Right cardiac atrium (tissue), 5 donors: ENCODE results near the gene DCP1B. TPM values are rescaled to one million over a fixed set of nuclear protein-coding genes. Genes with fewer than 3 reads are reported as not detected.

ENCODE experiments used
- ATAC-seq, 2 donors: fragments of 200-7000 bp; cut with Tn5 transposase; one replicate each; pipeline versions ENCODE4 v1.8.0 to v1.9.1; 2020; ENCODE audit warnings: moderate library complexity in 2 of 2, mild to moderate bottlenecking in 1 of 2
- DNase-seq, 3 donors: peaks; one replicate each; pipeline ENCODE4 v3.0.0-alpha.2; 2020
- H3K27ac ChIP-seq: one replicate; pipeline ENCODE4 v1.5.1; 2013; ENCODE audit warnings: mild to moderate bottlenecking, low read length, control low read depth, moderate library complexity
- H3K27me3 ChIP-seq: one replicate; pipeline ENCODE4 v1.6.1; 2013; ENCODE audit not compliant: control insufficient read depth, insufficient read depth
- H3K4me1 ChIP-seq: one replicate; pipeline ENCODE4 v1.6.1; 2013; ENCODE audit warnings: low read length; ENCODE audit not compliant: control insufficient read depth, insufficient read depth
- H3K4me3 ChIP-seq: one replicate; pipeline ENCODE4 v1.5.1; 2013; ENCODE audit warnings: low read length, control low read depth
- H3K9me3 ChIP-seq: one replicate; pipeline ENCODE4 v1.6.1; 2013; ENCODE audit warnings: low read length; ENCODE audit not compliant: control insufficient read depth
- WGBS: extraction: QIAGEN DNeasy Blood & Tissue Kit; methylation state at CpG from one replicate; pipeline ENCODE4 v1.1.7; 2013; 5-methylcytosine and 5-hydroxymethylcytosine counted together
- intact Hi-C, 4 donors: fragments of 100-400 bp; cut with DNase I; formaldehyde crosslinking; loops; one replicate each; pipeline versions ENCODE4 v1.11.0 to v1.14.0; 2022 to 2023
- polyA plus RNA-seq: library from polyadenylated mRNA; stranded (reverse); fragments of 200-250 nt; gene quantifications from one replicate; pipeline ENCODE4 v1.2.3, GENCODE V29; 2013
- total RNA-seq, 4 donors: library from RNA; stranded (reverse); fragmentation: NEBNext Ultra II Directional; extraction: Animal tissue kit (Norgen Biotek cat#: 25700); gene quantifications; one replicate each; pipeline ENCODE4 v1.2.1, GENCODE V29; 2021
- donor health status: healthy with polysubstance abuse.
- donor health status: DM: no; HTN: yes; CAD: no.
- donor health status: DM: no; HTN: no; CAD: no.
- donor health status: DM: no; HTN: yes; CAD: no; lungs with severe emphysema.
- donor health status: DM: yes; HTN: yes; CAD: no.

The DCP1B gene
- total and polyA plus RNA-seq, 5 donors: 3.4 to 4.8 (median 3.5) TPM

GRCh38 chr12:2039034-2039433 lies 34.8 kb upstream of the DCP1B start:
- Histone ChIP-seq H3K27ac (no peak overlapping the region), H3K9me3 (no peaks in the 10 kb centered on the region), H3K27me3 (no peaks in the 10 kb centered on the region), H3K4me3 (no peak overlapping the region), H3K4me1 (peaks cover 4% of the 10 kb centered on the region)
- DNase-seq (no peak), ATAC-seq (peak in 1 of 2 donors; percentile 32)
- intact Hi-C loops: loop anchor here in 2 of 4 donors (5.0 to 10.0 kb wide), 2 partner anchors 54 to 67 kb away; no protein-coding TSS in a partner anchor

GRCh38 chr12:2035431-2036055 lies 31.3 kb upstream of the DCP1B start:
- Histone ChIP-seq H3K4me3 (no peak overlapping the region), H3K4me1 (peaks cover 6% of the 10 kb centered on the region), H3K27me3 (no peaks in the 10 kb centered on the region), H3K9me3 (no peaks in the 10 kb centered on the region), H3K27ac (no peak overlapping the region)
- peak; percentile 7 to 14 for ATAC-seq
- 48% methylated on average over 15 of the region's 15 CpGs for WGBS
- intact Hi-C loops: loop anchor here in 2 of 4 donors (5.0 to 10.0 kb wide), 2 partner anchors 51 to 63 kb away; no protein-coding TSS in a partner anchor
- no peak for DNase-seq

GRCh38 chr12:2034633-2035430 lies 30.6 kb upstream of the DCP1B start:
- WGBS: 13% methylated on average over 47 of the region's 47 CpGs
- intact Hi-C loops: loop anchor here in 3 of 4 donors (5.0 to 10.0 kb wide), 4 partner anchors 48 to 233 kb away; no protein-coding TSS in a partner anchor
- DNase-seq (peak; percentile 91 to 97 (median 95)), ATAC-seq (peak; percentile 90 to 94)
- peak overlapping the region; percentile 34 for H3K4me3 ChIP-seq
- peaks cover 6% of the 10 kb centered on the region for H3K4me1 ChIP-seq
- H3K27me3 ChIP-seq: no peaks in the 10 kb centered on the region
- H3K9me3 ChIP-seq: no peaks in the 10 kb centered on the region
- H3K27ac ChIP-seq: no peak overlapping the region

- Histone ChIP-seq H3K27ac (no peak overlapping the region), H3K27me3 (no peaks in the 10 kb centered on the region), H3K4me1 (peaks cover 8% of the 10 kb centered on the region), H3K4me3 (no peak overlapping the region), H3K9me3 (no peaks in the 10 kb centered on the region)
- ATAC-seq: no peak
- 69% methylated on average over 8 of the region's 8 CpGs for WGBS
- intact Hi-C loops: loop anchor here in 2 of 4 donors (5.0 to 10.0 kb wide), 4 partner anchors 45 to 230 kb away; no protein-coding TSS in a partner anchor
- no peak for DNase-seq
These were observed 28.2 kb upstream of the DCP1B start for GRCh38 chr12:2032506-2032905.

- peaks cover 4% of the 10 kb centered on the region for H3K4me1 ChIP-seq
- H3K4me3 ChIP-seq: no peak overlapping the region
- H3K9me3 ChIP-seq: no peaks in the 10 kb centered on the region
- H3K27ac ChIP-seq: peak overlapping the region; percentile 12
- DNase-seq: no peak
- ATAC-seq: no peak
- intact Hi-C loops: loop anchor here in 2 of 4 donors (5.0 to 10.0 kb wide), 4 partner anchors 43 to 228 kb away; no protein-coding TSS in a partner anchor
- no peaks in the 10 kb centered on the region for H3K27me3 ChIP-seq
- WGBS: 67% methylated on average over 3 of the region's 3 CpGs
These were observed 25.6 kb upstream of the DCP1B start for GRCh38 chr12:2029851-2030250.

- ATAC-seq (no peak), DNase-seq (no peak)
- Histone ChIP-seq H3K4me1 (peaks cover 4% of the 10 kb centered on the region), H3K27ac (no peak overlapping the region), H3K9me3 (no peaks in the 10 kb centered on the region), H3K4me3 (no peak overlapping the region), H3K27me3 (no peaks in the 10 kb centered on the region)
- intact Hi-C loops: no loop called here
- WGBS: 31% methylated on average over 4 of the region's 4 CpGs
These were observed 23.1 kb upstream of the DCP1B start for GRCh38 chr12:2027351-2027750.

- ATAC-seq (no peak), DNase-seq (no peak)
- intact Hi-C loops: no loop called here
- no peak overlapping the region for H3K27ac ChIP-seq
- no peaks in the 10 kb centered on the region for H3K9me3 ChIP-seq
- peaks cover under 1% of the 10 kb centered on the region for H3K4me1 ChIP-seq
- 41% methylated on average over 3 of the region's 3 CpGs for WGBS
- H3K27me3 ChIP-seq: no peaks in the 10 kb centered on the region
- H3K4me3 ChIP-seq: no peak overlapping the region
These were observed 19.1 kb upstream of the DCP1B start for GRCh38 chr12:2023365-2023764.

GRCh38 chr12:2020511-2020910 lies 16.3 kb upstream of the DCP1B start:
- no peak overlapping the region for H3K27ac ChIP-seq
- intact Hi-C loops: no loop called here
- ATAC-seq (no peak), DNase-seq (no peak)
- no peaks in the 10 kb centered on the region for H3K27me3 ChIP-seq
- peaks cover 2% of the 10 kb centered on the region for H3K4me1 ChIP-seq
- H3K9me3 ChIP-seq: no peaks in the 10 kb centered on the region
- no peak overlapping the region for H3K4me3 ChIP-seq
- WGBS: 93% methylated on average over 3 of the region's 3 CpGs

- no peak overlapping the region for H3K27ac ChIP-seq
- no peak for DNase-seq
- intact Hi-C loops: no loop called here
- peaks cover 7% of the 10 kb centered on the region for H3K4me1 ChIP-seq
- no peaks in the 10 kb centered on the region for H3K9me3 ChIP-seq
- WGBS: 90% methylated on average over 2 of the region's 2 CpGs
- no peaks in the 10 kb centered on the region for H3K27me3 ChIP-seq
- ATAC-seq: no peak
- H3K4me3 ChIP-seq: no peak overlapping the region
These were observed 14.9 kb upstream of the DCP1B start for GRCh38 chr12:2019126-2019525.

- Histone ChIP-seq H3K27me3 (no peaks in the 10 kb centered on the region), H3K4me3 (no peak overlapping the region), H3K4me1 (peaks cover 9% of the 10 kb centered on the region), H3K9me3 (no peaks in the 10 kb centered on the region), H3K27ac (no peak overlapping the region)
- ATAC-seq (no peak), DNase-seq (no peak)
- intact Hi-C loops: no loop called here
- 79% methylated on average over 7 of the region's 7 CpGs for WGBS
These were observed 14.1 kb upstream of the DCP1B start for GRCh38 chr12:2018391-2018790.
